B cell (primary cell): ENCODE results near the gene DAB2IP. TPM values are rescaled to one million over a fixed set of nuclear protein-coding genes. Genes with fewer than 3 reads are reported as not detected.

Experiments used
- ATAC-seq: fragments of 200-7000 bp; cut with Tn5 transposase; one replicate; pipeline ENCODE4 v1.10.0; 2021; ENCODE audit warnings: low read depth, mild to moderate bottlenecking, moderate number of reproducible peaks, moderate library complexity
- CTCF ChIA-PET: fragments of 350-600 bp; sonication (Branson Sonifier 250); formaldehyde crosslinking; loops from one replicate; lab custom pipeline; 2021; ENCODE audit warnings: antibody characterized with exemption, inconsistent platforms; lab: Charles Lee
- POLR2A ChIA-PET: fragments of 350-600 bp; sonication (Branson Sonifier 250); formaldehyde crosslinking; loops from one replicate; lab custom pipeline; 2021; ENCODE audit warnings: antibody characterized with exemption; lab: Charles Lee
- DNase-seq: peaks from one replicate; pipeline ENCODE4 v3.0.0; 2013
- H2AFZ ChIP-seq: 2 replicates; pipeline ENCODE4 v1.6.1; 2012; ENCODE audit warnings: mild to moderate bottlenecking, low read depth, low read length; ENCODE audit not compliant: insufficient read depth, poor library complexity, severe bottlenecking
- H3K27ac ChIP-seq, 2 donors: 1 replicate in 1 of 2; 2 replicates in 1 of 2; pipeline ENCODE4 v1.5.1; 2012 to 2013; ENCODE audit warnings: low read length in 2 of 2, mild to moderate bottlenecking in 2 of 2, moderate library complexity in 1 of 2
- H3K27me3 ChIP-seq, 4 experiments: fragments of 200-600 bp in 1 of 4; sonication (generic) in 1 of 4; replicated peaks in 1 of 4; 1 replicate in 2 of 4; 2 replicates in 2 of 4; pipeline versions ENCODE4 v1.6.1 to v1.7.0; 2013 to 2016; ENCODE audit warnings: low read length in 3 of 4, mild to moderate bottlenecking in 2 of 4, mixed read lengths in 1 of 4, moderate library complexity in 1 of 4; ENCODE audit not compliant: insufficient read depth in 4 of 4, control insufficient read depth in 3 of 4; ENCODE audit errors: control extremely low read depth in 1 of 4
- H3K36me3 ChIP-seq, 2 experiments: replicated peaks in 1 of 2; 1 replicate in 1 of 2; 2 replicates in 1 of 2; pipeline versions ENCODE4 v1.6.1 to v1.7.1; 2013; ENCODE audit warnings: low read length in 1 of 2; ENCODE audit not compliant: insufficient read depth in 2 of 2, control insufficient read depth in 1 of 2; ENCODE audit errors: control extremely low read depth in 1 of 2, extremely low read depth in 1 of 2
- H3K4me1 ChIP-seq, 2 donors: fragments of 200-600 bp in 1 of 2; sonication (generic) in 1 of 2; 1 replicate in 1 of 2; 2 replicates in 1 of 2; pipeline versions ENCODE4 v1.5.1 to v1.6.1; 2013 to 2017; ENCODE audit warnings: low read length in 2 of 2; ENCODE audit not compliant: control insufficient read depth in 2 of 2, insufficient read depth in 2 of 2
- H3K4me2 ChIP-seq: replicated peaks from 2 replicates; pipeline ENCODE3; 2012; ENCODE audit warnings: mild to moderate bottlenecking, low read depth, low read length; ENCODE audit not compliant: poor library complexity, severe bottlenecking
- H3K4me3 ChIP-seq, 5 experiments: fragments of 200-600 bp in 1 of 5; sonication (generic) in 1 of 5; 1 replicate in 3 of 5; 2 replicates in 2 of 5; pipeline versions ENCODE4 v1.5.1 to v1.7.0; 2011 to 2016; ENCODE audit warnings: low read length in 4 of 5, mild to moderate bottlenecking in 4 of 5, low read depth in 2 of 5, control low read depth in 1 of 5, moderate library complexity in 1 of 5; ENCODE audit not compliant: insufficient read depth in 1 of 5; ENCODE audit errors: control extremely low read depth in 1 of 5, extremely low read depth in 1 of 5
- H3K79me2 ChIP-seq: fragments of 200-600 bp; sonication (generic); one replicate; pipeline ENCODE4 v1.6.0; 2016; ENCODE audit warnings: low read length; ENCODE audit not compliant: control insufficient read depth, insufficient read depth
- H3K9ac ChIP-seq: fragments of 200-600 bp; sonication (generic); 2 replicates; pipeline ENCODE4 v1.6.1; 2017; ENCODE audit warnings: mild to moderate bottlenecking, low read length, moderate library complexity
- H3K9me3 ChIP-seq, 3 donors: one replicate each; pipeline versions ENCODE4 v1.6.1 to v1.7.1; 2013; ENCODE audit warnings: low read length in 2 of 3; ENCODE audit not compliant: control insufficient read depth in 2 of 3, insufficient read depth in 1 of 3; ENCODE audit errors: control extremely low read depth in 1 of 3
- H4K20me1 ChIP-seq: 2 replicates; pipeline ENCODE4 v1.6.0; 2012; ENCODE audit warnings: mild to moderate bottlenecking, low read length; ENCODE audit not compliant: insufficient read depth, control insufficient read depth, poor library complexity, severe bottlenecking
- H3K27ac Mint-ChIP-seq: one replicate; pipeline ENCODE4 v1.8.0; 2021; ENCODE audit warnings: mixed read lengths
- H3K27me3 Mint-ChIP-seq: one replicate; pipeline ENCODE4 v1.8.0; 2021; ENCODE audit warnings: mixed read lengths
- H3K4me1 Mint-ChIP-seq: one replicate; pipeline ENCODE4 v1.8.0; 2021; ENCODE audit warnings: mixed read lengths
- H3K4me3 Mint-ChIP-seq: one replicate; pipeline ENCODE4 v1.8.0; 2021; ENCODE audit warnings: mixed read lengths
- H3K9me3 Mint-ChIP-seq: one replicate; pipeline ENCODE4 v1.8.0; 2022; ENCODE audit warnings: mixed read lengths; ENCODE audit not compliant: insufficient read depth
- CTCF ChIP-seq: fragments of 200-600 bp; IDR thresholded peaks from one replicate; pipeline ENCODE4 v1.8.0; 2022; ENCODE audit warnings: antibody characterized with exemption, mild to moderate bottlenecking
- EZH2 ChIP-seq: IDR thresholded peaks from 2 replicates; pipeline ENCODE4 v1.6.1; 2012; ENCODE audit warnings: borderline replicate concordance, low read depth, mild to moderate bottlenecking, moderate library complexity, low read length; ENCODE audit not compliant: insufficient read depth, poor library complexity, severe bottlenecking
- WGBS: methylation state at CpG from one replicate; pipeline ENCODE4 v1.1.5; 2013; ENCODE audit warnings: missing lambda C conversion rate; ENCODE audit not compliant: insufficient coverage; 5-methylcytosine and 5-hydroxymethylcytosine counted together
- intact Hi-C: fragments of 100-400 bp; cut with micrococcal nuclease; formaldehyde crosslinking; loops from one replicate; pipeline ENCODE4 v1.10.0; 2022
- polyA plus RNA-seq: library from polyadenylated mRNA; depleted of rRNA; stranded (reverse); fragments of >200 nt; gene quantifications from 2 replicates; pipeline ENCODE4 v1.2.3, GENCODE V29; 2012
- total RNA-seq, 2 donors: library from RNA; stranded (reverse); fragments of 120-200 nt in 1 of 2; gene quantifications; 1 replicate in 1 of 2; 2 replicates in 1 of 2; pipeline versions ENCODE4 v1.2.3 to v1.2.4, GENCODE V29; 2013 to 2022

The DAB2IP gene
- total and polyA plus RNA-seq, 2 donors (not counting 1 experiment from before 2014, with no cell fraction given): 1.1 to 3.9 TPM

GRCh38 chr9:121604242-121604641, 47.2 kb upstream of the DAB2IP start:
- Histone ChIP-seq H3K4me1 (peaks cover 8 to 9% of the 10 kb centered on the region in 2 donors), H3K9me3 (no peaks in the 10 kb centered on the region), H2AFZ (no peak overlapping the region), H4K20me1 (no peaks in the 10 kb centered on the region), H3K4me2 (no peak overlapping the region), H3K27me3 (peaks cover 0 to 47% (median 13%) of the 10 kb centered on the region in 4 experiments), H3K79me2 (no peaks in the 10 kb centered on the region), H3K27ac (no peak overlapping the region), H3K36me3 (no peaks in the 10 kb centered on the region), H3K4me3 (no peak overlapping the region), H3K9ac (no peak overlapping the region)
- WGBS: 31% methylated on average over 4 of the region's 4 CpGs
- no peak for DNase-seq
- Mint-ChIP-seq H3K4me3 (no peak overlapping the region), H3K27ac (no peak overlapping the region), H3K27me3 (peaks cover 56% of the 10 kb centered on the region), H3K4me1 (peaks cover 4% of the 10 kb centered on the region), H3K9me3 (no peaks in the 10 kb centered on the region)
- ChIA-PET POLR2A (no interaction called here), CTCF (no interaction called here)
- no peak for ATAC-seq
- TF ChIP-seq EZH2 (no peak), CTCF (no peak)
- intact Hi-C loops: no loop called here

GRCh38 chr9:121604654-121605053, 46.8 kb upstream of the DAB2IP start:
- Histone ChIP-seq H3K27ac (no peak overlapping the region), H3K9me3 (no peaks in the 10 kb centered on the region), H4K20me1 (no peaks in the 10 kb centered on the region), H3K4me2 (no peak overlapping the region), H3K9ac (no peak overlapping the region), H3K79me2 (no peaks in the 10 kb centered on the region), H3K4me3 (no peak overlapping the region), H3K27me3 (peaks cover 0 to 45% (median 12%) of the 10 kb centered on the region in 4 experiments), H2AFZ (no peak overlapping the region), H3K4me1 (peaks cover 7% of the 10 kb centered on the region in 2 donors), H3K36me3 (no peaks in the 10 kb centered on the region)
- WGBS: 81% methylated on average over 7 of the region's 8 CpGs
- H3K4me3 Mint-ChIP-seq: no peak overlapping the region
- peaks cover 60% of the 10 kb centered on the region for H3K27me3 Mint-ChIP-seq
- TF ChIP-seq CTCF (no peak), EZH2 (no peak)
- ATAC-seq (no peak), DNase-seq (no peak)
- intact Hi-C loops: no loop called here
- no peak overlapping the region for H3K27ac Mint-ChIP-seq
- H3K4me1 Mint-ChIP-seq: peaks cover 4% of the 10 kb centered on the region
- ChIA-PET CTCF (no interaction called here), POLR2A (no interaction called here)
- no peaks in the 10 kb centered on the region for H3K9me3 Mint-ChIP-seq
